Measurements from ENCODE around the gene ZNF563. TPM values are rescaled to one million over a fixed set of nuclear protein-coding genes. Genes with fewer than 3 reads are reported as not detected.

The ZNF563 gene
- total and polyA plus RNA-seq, 2 of the 8 experiments (the other 6 are each of a cell fraction or from before 2014, with no cell fraction given) = 0.91 to 2.3 TPM

DNA sequence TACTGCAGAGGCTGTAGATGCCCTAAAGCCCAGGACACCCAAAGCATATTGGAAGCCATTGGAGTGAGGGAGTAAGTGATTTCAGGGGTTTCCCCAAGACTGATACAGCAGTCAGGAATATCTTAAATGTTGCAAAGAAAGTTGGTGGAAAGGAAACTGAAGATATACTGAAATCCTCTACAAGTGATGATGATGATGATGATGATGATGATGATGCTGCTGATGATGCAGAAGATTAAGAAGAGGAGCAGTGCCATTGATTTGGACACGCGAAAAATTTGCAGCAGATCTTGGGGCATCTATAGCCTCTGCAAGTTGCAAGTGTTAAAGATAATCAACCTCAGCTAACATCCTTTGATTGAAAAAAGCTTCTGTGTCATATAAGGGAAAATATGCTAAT, 62.6 kb downstream of the ZNF563 start:
- Histone ChIP-seq H2BK120ac (replicated peaks; ENCODE audit: low read depth, low read length) (no peak overlapping the region), H3K23me2 (ENCODE audit: low read depth, low read length) (no peaks in the 10 kb centered on the region), H2BK12ac (ENCODE audit: low read depth, low read length) (no peak overlapping the region), H4K91ac (replicated peaks; ENCODE audit: insufficient read length, low read length) (no peak overlapping the region), H3K4ac (replicated peaks; ENCODE audit: insufficient read length, low read depth, low read length) (no peak overlapping the region), H4K8ac (ENCODE audit: extremely low read depth, insufficient read depth, low read length) (no peak overlapping the region), H4K5ac (ENCODE audit: insufficient read length, low read depth, low read length) (no peak overlapping the region), H4K20me1 (replicated peaks in 1 of 2; ENCODE audit: control insufficient read depth in 1 of 2, insufficient read depth in 2 of 2, low read length in 2 of 2) (no peaks in the 10 kb centered on the region), H3K27me3 (replicated peaks in 1 of 4; ENCODE audit: control insufficient read depth in 3 of 4, extremely low read depth in 1 of 4, insufficient read depth in 3 of 4, low read length in 3 of 4) (peaks cover 0 to 1% (median 0%) of the 10 kb centered on the region in 4 experiments; a peak in 1 of 7 replicates), H3K9ac (replicated peaks in 1 of 4; ENCODE audit: extremely low read depth in 1 of 4, low read depth in 3 of 4, low read length in 3 of 4) (no peak overlapping the region), H3K23ac (ENCODE audit: insufficient read length) (no peak overlapping the region), H3K4me2 (ENCODE audit: insufficient read depth in 1 of 2, low read depth in 2 of 2, low read length in 2 of 2) (no peak overlapping the region), H3K79me2 (ENCODE audit: control insufficient read depth in 1 of 2, insufficient read depth in 2 of 2, low read length in 2 of 2) (no peaks in the 10 kb centered on the region), H3K4me1 (replicated peaks in 1 of 4; ENCODE audit: control insufficient read depth in 3 of 4, insufficient read depth in 4 of 4, low read length in 3 of 4) (no peaks in the 10 kb centered on the region), H3K27ac (ENCODE audit: low read depth, low read length) (no peak overlapping the region), H2BK15ac (ENCODE audit: low read length) (no peak overlapping the region), H3K56ac (replicated peaks; ENCODE audit: insufficient read length, low read depth, low read length) (no peak overlapping the region), H3K14ac (ENCODE audit: insufficient read length) (no peak overlapping the region), H2BK5ac (ENCODE audit: low read depth, low read length) (no peak overlapping the region), H3K18ac (ENCODE audit: extremely low read depth, low read length) (no peak overlapping the region), H3K79me1 (ENCODE audit: low read depth, low read length) (no peaks in the 10 kb centered on the region), H2AFZ (ENCODE audit: low read length) (no peak overlapping the region), H3K36me3 (ENCODE audit: control insufficient read depth in 2 of 4, insufficient read depth in 4 of 4, low read length in 3 of 4) (peaks cover 0 to 51% (median 16%) of the 10 kb centered on the region in 4 experiments; a peak in 5 of 8 replicates), H2AK5ac (ENCODE audit: low read depth, low read length) (no peak overlapping the region), H3K9me3 (ENCODE audit: insufficient read depth in 2 of 2, low read depth in 1 of 2, low read length in 1 of 2) (peaks cover 64 to 73% of the 10 kb centered on the region in 2 experiments), H2BK20ac (ENCODE audit: low read length) (no peak overlapping the region), H3K4me3 (ENCODE audit: extremely low read depth in 1 of 4, insufficient read depth in 2 of 4, low read depth in 3 of 4, low read length in 4 of 4) (no peak overlapping the region)
- DNase-seq (ENCODE audit: low read depth in 1 of 2, low spot score in 2 of 2) (no peak), FAIRE-seq (no peak)
- ChIA-PET POLR2A (ENCODE audit: partially characterized antibody) (no interaction called here), CTCF (ENCODE audit: partially characterized antibody) (no interaction called here)
- 95% methylated on average over 2 of the region's 2 CpGs; no CpG with 5 or more reads in 1 of the 2 experiments for WGBS, 2 experiments (ENCODE audit: extremely low coverage in 1 of 2, insufficient coverage in 1 of 2, insufficient read length in 1 of 2, insufficient replicate concordance in 2 of 2, low coverage in 1 of 2, low lambda C conversion rate in 2 of 2, missing lambda C conversion rate in 1 of 2)
- TF ChIP-seq SIN3A (conservative IDR thresholded peaks at IDR 0.05 in 1 of 2, IDR thresholded peaks at IDR 0.05 in 1 of 2; ENCODE audit: low read depth in 1 of 2, low read length in 2 of 2) (no peak), SIRT6 (IDR thresholded peaks at IDR 0.05; ENCODE audit: low read length) (no peak), KDM4A (IDR thresholded peaks at IDR 0.05; ENCODE audit: low read depth, low read length, severe bottlenecking) (no peak)

Small RNAs within 50 kb of the gene (small RNA-seq; reads per million reads assigned to genes)
- gene RPS29P23 (ENCODE audit: insufficient read depth) = not detected

Other genes starting within 250 kb of the ZNF563 start
- gene ZNF20, start 193.3 kb downstream of the ZNF563 start, total RNA-seq (2021; fragmentation: NEBNext Ultra II Directional; extraction: Animal tissue kit (Norgen Biotek cat#: 25700)) = 7.4 and 9.0 TPM in 2 replicates
- 0.75 and 1.6 TPM in 2 replicates for gene ZNF20, start 193.3 kb downstream of the ZNF563 start, polyA plus RNA-seq (2011; rRNA removed)
- gene ZNF625, start 176.9 kb downstream of the ZNF563 start, total RNA-seq (2021; fragmentation: NEBNext Ultra II Directional; extraction: Animal tissue kit (Norgen Biotek cat#: 25700)) = 23.3 and 26.8 TPM in 2 replicates
- gene ZNF625, start 176.9 kb downstream of the ZNF563 start, polyA plus RNA-seq (2011; rRNA removed) = 2.3 and 2.5 TPM in 2 replicates
- 6.9 and 9.9 TPM in 2 replicates for gene ZNF136, start 170.5 kb downstream of the ZNF563 start, total RNA-seq (2021; fragmentation: NEBNext Ultra II Directional; extraction: Animal tissue kit (Norgen Biotek cat#: 25700))
- gene ZNF136, start 170.5 kb downstream of the ZNF563 start, polyA plus RNA-seq (2011; rRNA removed) = 0.85 and 1.6 TPM in 2 replicates
- 2.8 and 3.2 TPM in 2 replicates for gene ZNF44, start 38.8 kb downstream of the ZNF563 start, total RNA-seq (2021; fragmentation: NEBNext Ultra II Directional; extraction: Animal tissue kit (Norgen Biotek cat#: 25700))
- 0.72 and 1.3 TPM in 2 replicates for gene ZNF44, start 38.8 kb downstream of the ZNF563 start, polyA plus RNA-seq (2011; rRNA removed)
- gene ZNF442, start 32.0 kb upstream of the ZNF563 start, total RNA-seq (2021; fragmentation: NEBNext Ultra II Directional; extraction: Animal tissue kit (Norgen Biotek cat#: 25700)) = 2.0 and 2.4 TPM in 2 replicates
- 0.17 and 0.60 TPM in 2 replicates for gene ZNF442, start 32.0 kb upstream of the ZNF563 start, polyA plus RNA-seq (2011; rRNA removed)
- 3.0 and 4.2 TPM in 2 replicates for gene ZNF799, start 67.6 kb upstream of the ZNF563 start, total RNA-seq (2021; fragmentation: NEBNext Ultra II Directional; extraction: Animal tissue kit (Norgen Biotek cat#: 25700))
- gene ZNF799, start 67.6 kb upstream of the ZNF563 start, polyA plus RNA-seq (2011; rRNA removed) = 0.49 and 1.00 TPM in 2 replicates
- 7.8 and 9.2 TPM in 2 replicates for gene ZNF443, start 107.4 kb upstream of the ZNF563 start, total RNA-seq (2021; fragmentation: NEBNext Ultra II Directional; extraction: Animal tissue kit (Norgen Biotek cat#: 25700))
- gene ZNF443, start 107.4 kb upstream of the ZNF563 start, polyA plus RNA-seq (2011; rRNA removed) = 0.74 and 1.4 TPM in 2 replicates
- gene ZNF709, start 151.2 kb upstream of the ZNF563 start, total RNA-seq (2021; fragmentation: NEBNext Ultra II Directional; extraction: Animal tissue kit (Norgen Biotek cat#: 25700)) = 2.0 and 2.2 TPM in 2 replicates
- gene ZNF709, start 151.2 kb upstream of the ZNF563 start, polyA plus RNA-seq (2011; rRNA removed) = 0.86 and 1.3 TPM in 2 replicates
- gene ZNF564, start 217.8 kb upstream of the ZNF563 start, total RNA-seq (2021; fragmentation: NEBNext Ultra II Directional; extraction: Animal tissue kit (Norgen Biotek cat#: 25700)) = 7.8 and 10.4 TPM in 2 replicates
- 0.89 and 0.91 TPM in 2 replicates for gene ZNF564, start 217.8 kb upstream of the ZNF563 start, polyA plus RNA-seq (2011; rRNA removed)